Cardiac muscle cell (in vitro differentiated cells and primary cell): ENCODE data around the gene WDR70. TPM values are rescaled to one million over a fixed set of nuclear protein-coding genes. Genes with fewer than 3 reads are reported as not detected.
"Not testable (repeated sequence)": the region's sequence is repeated elsewhere in the genome, so short reads cannot be mapped to it uniquely, and the experiment has no call there.

Experiments
- DNase-seq, 2 donors: peaks; one replicate each; pipeline versions ENCODE4 v3.0.0 to v3.0.0-alpha.2; 2010 to 2017; ENCODE audit warnings: low read depth in 1 of 2, low spot score in 1 of 2
- H3K27ac ChIP-seq: fragments of 200-600 bp; sonication (generic); 2 replicates; pipeline ENCODE4 v1.5.1; 2016
- H3K27me3 ChIP-seq: fragments of 200-600 bp; sonication (generic); 2 replicates; pipeline ENCODE4 v1.6.0; 2016; ENCODE audit warnings: control low read depth
- H3K36me3 ChIP-seq: fragments of 200-600 bp; sonication (generic); 2 replicates; pipeline ENCODE4 v1.5.1; 2016; ENCODE audit warnings: control low read depth
- H3K4me1 ChIP-seq: fragments of 200-600 bp; sonication (generic); 2 replicates; pipeline ENCODE4 v1.8.1; 2017; ENCODE audit warnings: low read depth, mild to moderate bottlenecking, mixed run types
- H3K4me3 ChIP-seq: fragments of 200-600 bp; sonication (generic); 2 replicates; pipeline ENCODE4 v1.5.1; 2016; ENCODE audit warnings: mild to moderate bottlenecking
- H3K9me3 ChIP-seq: fragments of 200-600 bp; sonication (generic); 2 replicates; pipeline ENCODE4 v1.5.1; 2017; ENCODE audit warnings: low read depth, mild to moderate bottlenecking, control low read depth
- CTCF ChIP-seq: IDR thresholded peaks from 2 replicates; pipeline ENCODE4 v1.5.1; 2012; ENCODE audit warnings: low read depth, mild to moderate bottlenecking, low read length
- polyA plus RNA-seq: library from polyadenylated mRNA; unstranded; fragments of >200 nt; fragmentation: Nextera tagmentation; extraction: Ambion mirVana; gene quantifications from 2 replicates; pipeline ENCODE4 v1.2.1, GENCODE V29; 2016
- total RNA-seq: library from RNA; depleted of rRNA; stranded (reverse); fragments of >200 nt; gene quantifications from 2 replicates; pipeline ENCODE4 v1.2.3, GENCODE V29; 2016

Gene WDR70
- total and polyA plus RNA-seq, 2 experiments from 2014 or later = 21.8 to 22.7 TPM

- no peak for TF ChIP-seq CTCF
- Histone ChIP-seq H3K9me3 (no peaks in the 10 kb centered on the region), H3K36me3 (no peaks in the 10 kb centered on the region), H3K4me3 (no peak overlapping the region), H3K4me1 (no peaks in the 10 kb centered on the region), H3K27ac (no peak overlapping the region), H3K27me3 (no peaks in the 10 kb centered on the region)
- DNase-seq = peak in 1 of 2 donors; percentile 27
Measured at GRCh38 chr5:37789991-37790390, 410.9 kb downstream of the WDR70 start.

- TF ChIP-seq CTCF = no peak
- Histone ChIP-seq H3K4me1 (no peaks in the 10 kb centered on the region), H3K36me3 (no peaks in the 10 kb centered on the region), H3K27ac (no peak overlapping the region), H3K4me3 (no peak overlapping the region), H3K9me3 (no peaks in the 10 kb centered on the region), H3K27me3 (no peaks in the 10 kb centered on the region)
- no peak for DNase-seq
Measured at GRCh38 chr5:37791321-37791720, 412.2 kb downstream of the WDR70 start.

GRCh38 chr5:37792975-37793631 is 414.0 kb downstream of the WDR70 start:
- no peak for TF ChIP-seq CTCF
- Histone ChIP-seq H3K4me3 (no peak overlapping the region), H3K36me3 (no peaks in the 10 kb centered on the region), H3K27ac (no peak overlapping the region), H3K9me3 (no peaks in the 10 kb centered on the region), H3K4me1 (no peaks in the 10 kb centered on the region), H3K27me3 (no peaks in the 10 kb centered on the region)
- DNase-seq = peak in 1 of 2 donors; percentile 29

GRCh38 chr5:37795292-37795691 is 416.2 kb downstream of the WDR70 start:
- H3K4me1 ChIP-seq, H3K27me3 ChIP-seq, DNase-seq, H3K36me3 ChIP-seq, H3K9me3 ChIP-seq, H3K27ac ChIP-seq, H3K4me3 ChIP-seq: not testable (repeated sequence)

- DNase-seq, H3K9me3 ChIP-seq, H3K27me3 ChIP-seq, H3K36me3 ChIP-seq, H3K4me1 ChIP-seq, H3K27ac ChIP-seq, H3K4me3 ChIP-seq: not testable (repeated sequence)
Measured at GRCh38 chr5:37796435-37796834, 417.3 kb downstream of the WDR70 start.

GRCh38 chr5:37799865-37800421 is 420.8 kb downstream of the WDR70 start:
- Histone ChIP-seq H3K27me3 (no peaks in the 10 kb centered on the region), H3K36me3 (no peaks in the 10 kb centered on the region), H3K27ac (no peak overlapping the region), H3K9me3 (no peaks in the 10 kb centered on the region), H3K4me1 (no peaks in the 10 kb centered on the region), H3K4me3 (no peak overlapping the region)
- no peak for DNase-seq
- TF ChIP-seq CTCF = no peak
